PC-9 (cell line): ENCODE data around the gene CCNH. TPM values are rescaled to one million over a fixed set of nuclear protein-coding genes. Genes with fewer than 3 reads are reported as not detected.

Experiments used
- BruUV-seq: library from RNA; stranded (reverse); fragments of 400-500 nt; replicated peaks from 2 replicates; lab custom pipeline; 2021; lab: Mats Ljungman, UMichigan
- CTCF ChIA-PET: fragments of 300-600 bp; sonication (Branson Sonifier 250); formaldehyde crosslinking; loops from one replicate; lab custom pipeline; 2022; ENCODE audit warnings: antibody characterized with exemption; lab: Charles Lee
- POLR2A ChIA-PET: fragments of 300-600 bp; sonication (Branson Sonifier 250); formaldehyde crosslinking; loops from one replicate; lab custom pipeline; 2022; ENCODE audit warnings: antibody characterized with exemption; ENCODE audit not compliant: unreplicated experiment; lab: Charles Lee
- DNase-seq, 2 experiments: peaks; one replicate each; pipeline versions ENCODE4 v3.0.0 to v3.0.0-alpha.2; 2015 to 2022; ENCODE audit warnings: mixed read lengths in 1 of 2
- H2AFZ ChIP-seq: fragments of 200-600 bp; sonication (generic); 2 replicates; pipeline ENCODE4 v1.8.1; 2017; ENCODE audit warnings: antibody characterized with exemption
- H3F3A ChIP-seq: fragments of 200-600 bp; sonication (generic); 2 replicates; pipeline ENCODE4 v1.8.1; 2017; ENCODE audit warnings: antibody characterized with exemption, mild to moderate bottlenecking, low read depth; ENCODE audit not compliant: insufficient read depth
- H3K27ac ChIP-seq: fragments of 200-600 bp; sonication (generic); 2 replicates; pipeline ENCODE4 v1.6.1; 2016; ENCODE audit warnings: mixed run types
- H3K27me3 ChIP-seq: fragments of 200-600 bp; sonication (generic); 2 replicates; pipeline ENCODE4 v1.6.1; 2016; ENCODE audit warnings: low read depth, mixed run types; ENCODE audit not compliant: insufficient read depth
- H3K36me3 ChIP-seq: fragments of 200-600 bp; sonication (generic); 2 replicates; pipeline ENCODE4 v1.6.1; 2016; ENCODE audit warnings: low read depth, mixed run types
- H3K4me1 ChIP-seq: fragments of 200-600 bp; sonication (generic); replicated peaks from 2 replicates; pipeline ENCODE4 v1.6.1; 2016; ENCODE audit warnings: mixed run types; ENCODE audit not compliant: insufficient read depth
- H3K4me2 ChIP-seq: fragments of 200-600 bp; sonication (generic); 2 replicates; pipeline ENCODE4 v1.6.1; 2017; ENCODE audit warnings: mixed run types
- H3K4me3 ChIP-seq: fragments of 200-600 bp; sonication (generic); 2 replicates; pipeline ENCODE4 v1.6.1; 2016; ENCODE audit warnings: mixed run types
- H3K79me2 ChIP-seq: fragments of 200-600 bp; sonication (generic); 2 replicates; pipeline ENCODE4 v1.6.1; 2017; ENCODE audit warnings: low read depth, mixed run types
- H3K9me2 ChIP-seq: fragments of 200-600 bp; sonication (generic); 2 replicates; pipeline ENCODE4 v1.8.1; 2017; ENCODE audit warnings: mild to moderate bottlenecking; ENCODE audit not compliant: insufficient read depth
- H3K9me3 ChIP-seq: fragments of 200-600 bp; sonication (generic); 2 replicates; pipeline ENCODE4 v1.8.1; 2016; ENCODE audit warnings: low read depth; ENCODE audit not compliant: insufficient read depth
- H4K20me1 ChIP-seq: fragments of 200-600 bp; sonication (generic); 2 replicates; pipeline ENCODE4 v1.8.1; 2017; ENCODE audit not compliant: insufficient read depth
- EZH2 ChIP-seq: fragments of 200-600 bp; sonication (generic); IDR thresholded peaks from 2 replicates; pipeline ENCODE4 v1.8.0; 2017; ENCODE audit warnings: antibody characterized with exemption, low read depth
- intact Hi-C: fragments of 100-400 bp; cut with micrococcal nuclease; formaldehyde crosslinking; loops from one replicate; pipeline ENCODE4 v1.10.0; 2022; ENCODE audit not compliant: unreplicated experiment
- total RNA-seq: library from RNA; stranded (reverse); gene quantifications from 2 replicates; pipeline ENCODE4 v1.2.3, GENCODE V29; 2021
- TF ChIP-seq, protein P1 (sequence below): fragments of 200-600 bp; sonication (generic); conservative IDR thresholded peaks from 2 replicates; pipeline ENCODE4 v1.6.1; 2017; ENCODE audit warnings: mixed run types, antibody characterized with exemption, mild to moderate bottlenecking, moderate library complexity

The CCNH gene
- total RNA-seq, 1 experiment from 2014 or later, result 38.5 TPM

DNA sequence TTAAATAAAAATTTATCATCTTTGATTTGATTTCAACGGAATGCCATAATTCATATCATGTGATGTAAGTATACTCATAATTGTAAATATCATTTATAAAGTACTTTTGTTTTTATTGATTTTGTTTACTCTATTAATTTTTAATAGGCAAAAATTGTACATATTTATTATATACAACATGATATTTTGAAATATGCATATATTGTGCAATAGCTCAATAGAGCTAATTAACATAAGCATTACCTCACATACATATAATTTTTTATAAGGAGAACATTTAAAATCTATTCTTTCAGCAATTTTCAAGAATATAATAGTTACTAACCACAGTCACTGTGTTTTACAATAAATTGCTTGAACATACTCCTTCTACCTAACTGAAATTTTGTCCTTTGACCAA is 25.0 kb upstream of the CCNH start:
- no peaks in the 10 kb centered on the region for H3F3A ChIP-seq
- POLR2A ChIA-PET, result no interaction called here

DNA sequence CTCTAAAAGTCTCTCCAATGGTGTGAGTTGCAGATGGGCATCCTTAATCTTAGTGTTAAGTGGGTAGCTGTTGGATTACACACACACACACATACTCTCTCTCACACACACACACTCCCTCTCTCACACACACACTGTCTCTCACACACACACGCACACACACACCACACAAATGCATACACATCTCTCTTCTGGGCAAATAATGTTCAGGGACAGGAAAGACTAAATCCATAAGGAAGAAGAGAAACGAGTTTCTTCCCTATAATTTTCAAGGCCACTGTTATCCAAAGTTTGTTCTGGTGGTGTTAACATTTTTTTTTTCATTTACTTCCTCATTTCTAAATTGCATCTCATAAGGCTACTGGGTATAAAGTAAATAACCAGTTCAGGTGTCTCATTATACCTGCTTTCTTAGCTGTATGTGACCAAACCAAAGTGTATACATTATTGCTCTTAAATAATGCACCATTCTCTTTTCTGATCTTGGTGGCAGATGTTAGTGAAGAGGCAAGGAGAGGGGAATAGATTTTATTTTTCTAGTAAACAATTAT is 22.5 kb upstream of the CCNH start:
- Histone ChIP-seq H4K20me1 (no peaks in the 10 kb centered on the region), H3K4me3 (no peak overlapping the region), H3K9me2 (peaks cover 5% of the 10 kb centered on the region; the same call in 1 of the 2 replicates), H3K4me2 (no peak overlapping the region), H2AFZ (no peak overlapping the region), H3F3A (no peaks in the 10 kb centered on the region), H3K79me2 (no peaks in the 10 kb centered on the region), H3K36me3 (no peaks in the 10 kb centered on the region), H3K27ac (no peak overlapping the region), H3K27me3 (no peaks in the 10 kb centered on the region), H3K4me1 (no peaks in the 10 kb centered on the region), H3K9me3 (no peaks in the 10 kb centered on the region)
- no TSS peak for BruUV-seq
- no peak for DNase-seq
- ChIA-PET CTCF (no interaction called here), POLR2A (no interaction called here)
- TF ChIP-seq, protein P1, sequence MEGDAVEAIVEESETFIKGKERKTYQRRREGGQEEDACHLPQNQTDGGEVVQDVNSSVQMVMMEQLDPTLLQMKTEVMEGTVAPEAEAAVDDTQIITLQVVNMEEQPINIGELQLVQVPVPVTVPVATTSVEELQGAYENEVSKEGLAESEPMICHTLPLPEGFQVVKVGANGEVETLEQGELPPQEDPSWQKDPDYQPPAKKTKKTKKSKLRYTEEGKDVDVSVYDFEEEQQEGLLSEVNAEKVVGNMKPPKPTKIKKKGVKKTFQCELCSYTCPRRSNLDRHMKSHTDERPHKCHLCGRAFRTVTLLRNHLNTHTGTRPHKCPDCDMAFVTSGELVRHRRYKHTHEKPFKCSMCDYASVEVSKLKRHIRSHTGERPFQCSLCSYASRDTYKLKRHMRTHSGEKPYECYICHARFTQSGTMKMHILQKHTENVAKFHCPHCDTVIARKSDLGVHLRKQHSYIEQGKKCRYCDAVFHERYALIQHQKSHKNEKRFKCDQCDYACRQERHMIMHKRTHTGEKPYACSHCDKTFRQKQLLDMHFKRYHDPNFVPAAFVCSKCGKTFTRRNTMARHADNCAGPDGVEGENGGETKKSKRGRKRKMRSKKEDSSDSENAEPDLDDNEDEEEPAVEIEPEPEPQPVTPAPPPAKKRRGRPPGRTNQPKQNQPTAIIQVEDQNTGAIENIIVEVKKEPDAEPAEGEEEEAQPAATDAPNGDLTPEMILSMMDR, result no peak
- no peak for TF ChIP-seq EZH2
- intact Hi-C loops, result no loop called here

More for the DNA sequence above, 25.0 kb upstream of the CCNH start:
- BruUV-seq, result no TSS peak
- H3K4me3 ChIP-seq, result no peak overlapping the region
- no peak overlapping the region for H2AFZ ChIP-seq
- H3K79me2 ChIP-seq, result no peaks in the 10 kb centered on the region
- CTCF ChIA-PET, result no interaction called here
- no peaks in the 10 kb centered on the region for H3K9me3 ChIP-seq
- no peaks in the 10 kb centered on the region for H4K20me1 ChIP-seq
- H3K4me2 ChIP-seq, result no peak overlapping the region
- TF ChIP-seq EZH2, result no peak
- TF ChIP-seq, protein P1, result no peak
- H3K4me1 ChIP-seq, result no peaks in the 10 kb centered on the region
- no peaks in the 10 kb centered on the region for H3K27me3 ChIP-seq
- H3K36me3 ChIP-seq, result no peaks in the 10 kb centered on the region
- no peak for DNase-seq
- H3K27ac ChIP-seq, result no peak overlapping the region
- H3K9me2 ChIP-seq, result peaks cover 5% of the 10 kb centered on the region; the same call in 1 of the 2 replicates
- intact Hi-C loops, result no loop called here

DNA sequence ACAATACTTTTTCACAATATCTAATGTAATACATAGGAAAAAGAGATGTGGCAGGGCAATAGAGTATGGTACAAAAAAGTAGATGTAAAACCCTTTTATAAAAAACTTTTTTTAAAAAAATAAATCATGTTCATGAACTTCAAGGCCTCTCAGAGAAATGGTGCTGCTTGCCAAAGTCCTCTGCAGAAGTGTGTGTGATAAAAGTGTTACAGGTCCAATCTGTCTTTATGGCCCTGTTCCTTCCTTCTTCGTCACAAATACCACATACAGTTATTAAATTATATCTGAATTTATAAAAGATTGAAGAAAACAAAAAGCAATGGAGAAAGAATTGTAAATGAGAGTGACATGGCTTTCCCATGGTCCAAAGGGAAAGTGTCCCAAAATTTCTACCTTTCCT is 21.7 kb upstream of the CCNH start:
- Histone ChIP-seq H3K4me1 (no peaks in the 10 kb centered on the region), H3K4me2 (no peak overlapping the region), H3K36me3 (no peaks in the 10 kb centered on the region), H3K27me3 (no peaks in the 10 kb centered on the region), H3K79me2 (no peaks in the 10 kb centered on the region), H2AFZ (no peak overlapping the region), H3F3A (no peaks in the 10 kb centered on the region), H3K9me2 (peaks cover 5% of the 10 kb centered on the region; the same call in 1 of the 2 replicates), H3K9me3 (no peaks in the 10 kb centered on the region), H3K27ac (no peak overlapping the region), H3K4me3 (no peak overlapping the region), H4K20me1 (no peaks in the 10 kb centered on the region)
- ChIA-PET POLR2A (no interaction called here), CTCF (no interaction called here)
- intact Hi-C loops, result no loop called here
- no peak for DNase-seq
- no TSS peak for BruUV-seq
- TF ChIP-seq, protein P1, result no peak
- TF ChIP-seq EZH2, result no peak
